ENCODE results near the gene NLRC3. TPM values are rescaled to one million over a fixed set of nuclear protein-coding genes. Genes with fewer than 3 reads are reported as not detected.

Gene NLRC3
- total RNA-seq, 1 donor from 2014 or later = 0.04 TPM

DNA sequence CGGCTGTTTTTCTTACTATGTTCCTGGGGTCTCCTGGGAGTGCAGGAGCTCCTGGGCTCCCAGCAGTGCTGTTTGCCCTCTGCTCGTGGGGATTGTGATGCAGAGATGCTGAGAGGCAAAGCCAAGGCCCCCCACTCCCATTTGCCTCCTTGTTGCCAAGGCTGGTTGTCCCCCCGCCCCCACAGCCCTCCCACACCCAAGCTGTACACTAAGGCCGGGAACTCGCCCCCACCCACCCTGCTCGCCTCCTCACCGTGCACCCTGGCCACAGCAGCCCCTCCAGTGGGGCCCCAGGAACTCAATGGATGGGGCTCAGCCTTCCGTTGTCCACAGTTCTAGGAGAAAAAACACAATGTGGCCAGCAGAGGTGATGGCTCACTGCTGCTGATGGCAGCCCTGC, 10.2 kb downstream of the NLRC3 start:
- H3K36me3 ChIP-seq (ENCODE audit: control insufficient read depth, insufficient read depth, low read length) = no peaks in the 10 kb centered on the region
- DNase-seq (ENCODE audit: low read depth) = no peak
- H3K27me3 ChIP-seq (ENCODE audit: control insufficient read depth, insufficient read depth, low read length) = no peaks in the 10 kb centered on the region
- no peak overlapping the region for H3K4me3 ChIP-seq (ENCODE audit: low read depth, low read length)
- TF ChIP-seq, protein P1, sequence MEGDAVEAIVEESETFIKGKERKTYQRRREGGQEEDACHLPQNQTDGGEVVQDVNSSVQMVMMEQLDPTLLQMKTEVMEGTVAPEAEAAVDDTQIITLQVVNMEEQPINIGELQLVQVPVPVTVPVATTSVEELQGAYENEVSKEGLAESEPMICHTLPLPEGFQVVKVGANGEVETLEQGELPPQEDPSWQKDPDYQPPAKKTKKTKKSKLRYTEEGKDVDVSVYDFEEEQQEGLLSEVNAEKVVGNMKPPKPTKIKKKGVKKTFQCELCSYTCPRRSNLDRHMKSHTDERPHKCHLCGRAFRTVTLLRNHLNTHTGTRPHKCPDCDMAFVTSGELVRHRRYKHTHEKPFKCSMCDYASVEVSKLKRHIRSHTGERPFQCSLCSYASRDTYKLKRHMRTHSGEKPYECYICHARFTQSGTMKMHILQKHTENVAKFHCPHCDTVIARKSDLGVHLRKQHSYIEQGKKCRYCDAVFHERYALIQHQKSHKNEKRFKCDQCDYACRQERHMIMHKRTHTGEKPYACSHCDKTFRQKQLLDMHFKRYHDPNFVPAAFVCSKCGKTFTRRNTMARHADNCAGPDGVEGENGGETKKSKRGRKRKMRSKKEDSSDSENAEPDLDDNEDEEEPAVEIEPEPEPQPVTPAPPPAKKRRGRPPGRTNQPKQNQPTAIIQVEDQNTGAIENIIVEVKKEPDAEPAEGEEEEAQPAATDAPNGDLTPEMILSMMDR (IDR thresholded peaks at IDR 0.05; ENCODE audit: insufficient read depth, low read length, poor library complexity, severe bottlenecking) = no peak

DNA sequence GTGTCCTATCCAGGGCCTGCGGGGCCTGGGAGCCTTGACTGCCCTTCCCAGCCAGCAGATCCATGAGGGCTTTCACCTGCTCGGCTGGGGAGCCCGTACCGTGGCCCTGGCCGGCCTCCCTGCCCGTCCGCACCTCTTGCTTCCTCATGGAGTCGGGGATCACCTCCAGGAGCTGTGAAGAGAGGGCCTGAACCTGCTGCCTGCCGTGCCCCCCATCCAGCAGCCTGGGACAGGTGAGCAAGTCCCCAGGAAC, 12.4 kb downstream of the NLRC3 start:
- no peak for DNase-seq (ENCODE audit: low read depth)
- TF ChIP-seq, protein P1 (IDR thresholded peaks at IDR 0.05; ENCODE audit: insufficient read depth, low read length, poor library complexity, severe bottlenecking) = no peak
- Histone ChIP-seq H3K27me3 (ENCODE audit: control insufficient read depth, insufficient read depth, low read length) (no peaks in the 10 kb centered on the region), H3K4me3 (ENCODE audit: low read depth, low read length) (no peak overlapping the region), H3K36me3 (ENCODE audit: control insufficient read depth, insufficient read depth, low read length) (no peaks in the 10 kb centered on the region)

DNA sequence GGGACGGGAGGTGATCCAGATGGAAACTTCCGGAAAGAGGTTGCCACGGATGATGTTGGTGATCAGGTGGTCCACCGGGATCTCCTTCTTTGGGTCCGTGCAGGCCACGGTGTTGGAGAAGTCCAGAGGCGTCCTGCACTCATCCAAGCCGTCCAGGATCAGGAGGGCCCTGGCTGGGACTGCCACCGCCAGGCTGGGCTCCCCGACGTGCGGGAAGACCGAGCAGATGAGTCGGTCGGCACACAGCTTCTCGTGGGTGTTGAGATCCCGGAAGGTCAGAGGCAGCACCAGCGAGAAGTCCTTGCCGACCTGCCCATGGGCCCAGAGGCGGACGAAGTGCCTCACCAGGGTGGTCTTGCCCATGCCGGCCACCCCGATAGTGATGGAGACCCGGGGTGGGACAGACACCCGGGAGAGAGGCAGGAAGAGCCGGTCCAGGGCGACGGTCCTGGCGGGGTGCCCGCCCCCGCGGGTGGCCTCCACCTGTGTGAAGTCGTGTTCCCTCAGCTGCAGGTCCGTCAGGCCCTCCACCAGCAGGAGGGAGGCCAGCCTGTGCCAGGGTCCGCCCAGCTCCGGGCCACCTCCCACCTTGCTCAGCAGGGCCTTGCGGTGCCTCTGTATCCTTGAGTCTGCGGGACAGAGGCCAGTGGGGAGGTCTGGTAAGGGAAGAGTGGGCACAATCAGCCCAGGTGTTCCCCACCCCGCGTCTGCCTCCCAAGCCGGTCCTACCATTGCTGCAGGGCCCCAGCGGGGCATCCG, 12.9 kb downstream of the NLRC3 start:
- TF ChIP-seq, protein P1 (IDR thresholded peaks at IDR 0.05; ENCODE audit: insufficient read depth, low read length, poor library complexity, severe bottlenecking) = no peak
- no peaks in the 10 kb centered on the region for H3K36me3 ChIP-seq (ENCODE audit: control insufficient read depth, insufficient read depth, low read length)
- no peak for DNase-seq (ENCODE audit: low read depth)
- no peaks in the 10 kb centered on the region for H3K27me3 ChIP-seq (ENCODE audit: control insufficient read depth, insufficient read depth, low read length)
- H3K4me3 ChIP-seq (ENCODE audit: low read depth, low read length) = no peak overlapping the region

DNA sequence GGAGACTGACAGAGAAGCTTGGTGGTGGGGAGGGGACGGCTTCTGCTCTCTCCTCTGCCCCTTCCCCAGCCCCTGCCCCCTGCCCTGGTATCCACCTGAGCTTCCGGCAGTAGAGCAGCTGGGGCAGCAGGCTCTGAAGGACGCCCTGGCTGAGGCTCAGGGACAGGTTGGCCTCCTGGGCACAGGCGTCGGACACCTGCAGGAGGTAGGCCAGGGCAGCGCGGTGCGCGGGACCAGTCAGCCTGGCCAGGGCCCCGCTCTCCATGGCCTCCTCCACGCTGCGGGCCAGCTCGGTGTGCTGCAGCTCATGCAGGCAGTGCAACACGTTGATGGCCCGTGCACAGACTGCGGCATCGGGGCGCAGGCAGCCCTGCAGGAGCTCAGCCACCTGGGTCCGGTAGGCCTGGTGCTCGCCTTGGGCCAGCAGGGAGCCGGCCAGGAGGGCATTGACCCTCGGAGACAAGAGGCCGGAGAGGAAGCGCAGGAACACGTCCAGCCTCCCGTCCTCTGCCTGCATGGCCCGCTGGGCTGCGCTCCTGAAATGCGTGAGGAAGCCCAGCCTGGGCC, 14.2 kb downstream of the NLRC3 start:
- H3K4me3 ChIP-seq (ENCODE audit: low read depth, low read length) = no peak overlapping the region
- DNase-seq (ENCODE audit: low read depth) = no peak
- H3K27me3 ChIP-seq (ENCODE audit: control insufficient read depth, insufficient read depth, low read length) = no peaks in the 10 kb centered on the region
- TF ChIP-seq, protein P1 (IDR thresholded peaks at IDR 0.05; ENCODE audit: insufficient read depth, low read length, poor library complexity, severe bottlenecking) = no peak
- no peaks in the 10 kb centered on the region for H3K36me3 ChIP-seq (ENCODE audit: control insufficient read depth, insufficient read depth, low read length)

DNA sequence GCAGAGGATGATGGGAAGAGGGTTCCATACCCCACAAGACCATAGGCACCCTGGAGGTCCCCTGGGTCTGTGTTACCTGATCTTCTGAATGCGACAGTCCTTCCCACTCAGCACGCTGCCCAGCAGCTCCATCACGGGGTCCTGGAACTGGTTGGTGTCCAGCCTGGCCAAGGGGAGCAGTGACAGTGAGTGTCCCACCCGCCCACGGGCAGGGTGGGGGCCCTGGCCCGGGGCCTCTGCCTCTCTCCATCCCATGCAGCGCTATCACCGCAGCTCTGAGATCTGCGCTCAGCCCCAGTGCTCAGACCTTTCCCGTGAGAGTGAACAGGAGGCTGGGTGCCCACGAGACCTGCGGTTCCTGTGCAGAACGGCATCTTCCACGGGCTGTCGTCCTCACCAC, 15.6 kb downstream of the NLRC3 start:
- H3K36me3 ChIP-seq (ENCODE audit: control insufficient read depth, insufficient read depth, low read length) = no peaks in the 10 kb centered on the region
- H3K4me3 ChIP-seq (ENCODE audit: low read depth, low read length) = no peak overlapping the region
- no peak for DNase-seq (ENCODE audit: low read depth)
- TF ChIP-seq, protein P1 (IDR thresholded peaks at IDR 0.05; ENCODE audit: insufficient read depth, low read length, poor library complexity, severe bottlenecking) = no peak
- no peaks in the 10 kb centered on the region for H3K27me3 ChIP-seq (ENCODE audit: control insufficient read depth, insufficient read depth, low read length)

Data from kidney epithelial cell (primary cell).